Activated T-cell treated with anti-CD3 and anti-CD28 coated beads, Interleukin-2, amount 50 U/mL, for 24 hours (primary cell): ENCODE data around the gene TNN.
"Not testable (repeated sequence)": the region's sequence is repeated elsewhere in the genome, so short reads cannot be mapped to it uniquely, and the experiment has no call there.

Experiments used
- DNase-seq: peaks from one replicate; pipeline ENCODE4 v3.0.0-alpha.2; 2020
- H3K27ac Mint-ChIP-seq: 2 replicates; pipeline ENCODE4 v1.8.0; 2020; ENCODE audit warnings: mild to moderate bottlenecking, mixed read lengths
- H3K27me3 Mint-ChIP-seq: 2 replicates; pipeline ENCODE4 v1.8.0; 2020; ENCODE audit warnings: mixed read lengths
- H3K36me3 Mint-ChIP-seq: 2 replicates; pipeline ENCODE4 v1.8.0; 2020; ENCODE audit warnings: low read depth, mixed read lengths
- H3K4me1 Mint-ChIP-seq: 2 replicates; pipeline ENCODE4 v1.8.0; 2020; ENCODE audit warnings: low read depth, mixed read lengths
- H3K4me3 Mint-ChIP-seq: 2 replicates; pipeline ENCODE4 v1.8.0; 2020; ENCODE audit warnings: mild to moderate bottlenecking, moderate library complexity, mixed read lengths
- H3K9me3 Mint-ChIP-seq: 2 replicates; pipeline ENCODE4 v1.8.0; 2020; ENCODE audit warnings: mixed read lengths

TNN gene

GRCh38 chr1:175067362-175068106, at the start of gene TNN:
Gene TNN, plus strand, starts transcription at chr1:175067833. Its CDS starts 9,586 bp downstream, at chr1:175077419.
- DNase-seq, result no peak
- Mint-ChIP-seq H3K4me3 (no peak within 1 kb of the TSS), H3K36me3 (no peaks in the 10 kb centered on the region), H3K4me1 (peaks cover 8% of the 10 kb centered on the region), H3K27me3 (peaks cover 11% of the 10 kb centered on the region), H3K27ac (no peak within 1 kb of the TSS), H3K9me3 (no peaks in the 10 kb centered on the region)

GRCh38 chr1:175019524-175019923, 48.1 kb upstream of the TNN start:
- peaks cover 37% of the 10 kb centered on the region for H3K4me1 Mint-ChIP-seq
- H3K27ac Mint-ChIP-seq, result peak overlapping the region; percentile 50
- no peak for DNase-seq

GRCh38 chr1:175023043-175023921, 44.4 kb upstream of the TNN start, which contains the start of gene MRPS14:
Gene MRPS14, minus strand, starts transcription at chr1:175023425. Its CDS starts 17 bp downstream, at chr1:175023408.
- H3K4me1 Mint-ChIP-seq, result peaks cover 31% of the 10 kb centered on the region
- peak within 1 kb of the TSS; percentile 94 for H3K27ac Mint-ChIP-seq
- H3K9me3 Mint-ChIP-seq, result peaks cover 4% of the 10 kb centered on the region
- peaks cover 31% of the 10 kb centered on the region for H3K36me3 Mint-ChIP-seq
- peak within 1 kb of the TSS; percentile 85 for H3K4me3 Mint-ChIP-seq
- peak; percentile 99 for DNase-seq
- H3K27me3 Mint-ChIP-seq, result no peaks in the 10 kb centered on the region

More at GRCh38 chr1:175019524-175019923, 48.1 kb upstream of the TNN start:
- peaks cover under 1% of the 10 kb centered on the region for H3K9me3 Mint-ChIP-seq
- H3K4me3 Mint-ChIP-seq, result no peak overlapping the region
- H3K36me3 Mint-ChIP-seq, result peaks cover 69% of the 10 kb centered on the region
- H3K27me3 Mint-ChIP-seq, result no peaks in the 10 kb centered on the region

- not testable (repeated sequence) for H3K9me3 Mint-ChIP-seq, DNase-seq, H3K27me3 Mint-ChIP-seq
- Mint-ChIP-seq H3K36me3 (peaks cover 28% of the 10 kb centered on the region), H3K4me3 (peak overlapping the region; percentile 85), H3K27ac (peak overlapping the region; percentile 94), H3K4me1 (peaks cover 30% of the 10 kb centered on the region)
Measured at GRCh38 chr1:175023922-175024242, 43.8 kb upstream of the TNN start.

- H3K27ac Mint-ChIP-seq, result peak overlapping the region; percentile 3
- H3K27me3 Mint-ChIP-seq, result no peaks in the 10 kb centered on the region
- H3K4me1 Mint-ChIP-seq, result peaks cover 35% of the 10 kb centered on the region
- H3K4me3 Mint-ChIP-seq, result peak overlapping the region; percentile 85
- H3K9me3 Mint-ChIP-seq, result peaks cover 4% of the 10 kb centered on the region
- no peak for DNase-seq
- peaks cover 24% of the 10 kb centered on the region for H3K36me3 Mint-ChIP-seq
Measured at GRCh38 chr1:175024773-175025172, 42.9 kb upstream of the TNN start.

- no peaks in the 10 kb centered on the region for H3K36me3 Mint-ChIP-seq
- peaks cover 10% of the 10 kb centered on the region for H3K4me1 Mint-ChIP-seq
- H3K4me3 Mint-ChIP-seq, result no peak overlapping the region
Measured at GRCh38 chr1:175033953-175034352, 33.7 kb upstream of the TNN start.

GRCh38 chr1:175034775-175035174, 32.9 kb upstream of the TNN start:
- Mint-ChIP-seq H3K27ac (no peak overlapping the region), H3K4me3 (no peak overlapping the region), H3K4me1 (peaks cover 2% of the 10 kb centered on the region), H3K9me3 (no peaks in the 10 kb centered on the region), H3K27me3 (no peaks in the 10 kb centered on the region), H3K36me3 (no peaks in the 10 kb centered on the region)
- no peak for DNase-seq

More at GRCh38 chr1:175033953-175034352, 33.7 kb upstream of the TNN start:
- Mint-ChIP-seq H3K27ac (no peak overlapping the region), H3K27me3 (no peaks in the 10 kb centered on the region), H3K9me3 (no peaks in the 10 kb centered on the region)
- DNase-seq, result no peak

- Mint-ChIP-seq H3K27me3 (no peaks in the 10 kb centered on the region), H3K4me3 (no peak overlapping the region), H3K9me3 (no peaks in the 10 kb centered on the region), H3K27ac (no peak overlapping the region), H3K36me3 (no peaks in the 10 kb centered on the region), H3K4me1 (no peaks in the 10 kb centered on the region)
- DNase-seq, result no peak
Measured at GRCh38 chr1:175035865-175036264, 31.8 kb upstream of the TNN start.

GRCh38 chr1:175036476-175036875, 31.2 kb upstream of the TNN start:
- Mint-ChIP-seq H3K36me3 (no peaks in the 10 kb centered on the region), H3K4me1 (no peaks in the 10 kb centered on the region), H3K27me3 (no peaks in the 10 kb centered on the region), H3K9me3 (no peaks in the 10 kb centered on the region), H3K27ac (no peak overlapping the region), H3K4me3 (no peak overlapping the region)
- no peak for DNase-seq

GRCh38 chr1:175037416-175037815, 30.2 kb upstream of the TNN start:
- Mint-ChIP-seq H3K27me3 (no peaks in the 10 kb centered on the region), H3K4me3 (no peak overlapping the region), H3K36me3 (no peaks in the 10 kb centered on the region), H3K9me3 (no peaks in the 10 kb centered on the region), H3K4me1 (no peaks in the 10 kb centered on the region), H3K27ac (no peak overlapping the region)
- no peak for DNase-seq

- no peaks in the 10 kb centered on the region for H3K36me3 Mint-ChIP-seq
- H3K27me3 Mint-ChIP-seq, result no peaks in the 10 kb centered on the region
- no peak overlapping the region for H3K27ac Mint-ChIP-seq
- H3K4me1 Mint-ChIP-seq, result no peaks in the 10 kb centered on the region
- H3K4me3 Mint-ChIP-seq, result no peak overlapping the region
- DNase-seq, result no peak
- H3K9me3 Mint-ChIP-seq, result no peaks in the 10 kb centered on the region
Measured at GRCh38 chr1:175040324-175040879, 27.2 kb upstream of the TNN start.

GRCh38 chr1:175042650-175043049, 25.0 kb upstream of the TNN start:
- H3K27ac Mint-ChIP-seq, result no peak overlapping the region
- no peak for DNase-seq
- H3K4me3 Mint-ChIP-seq, result no peak overlapping the region
- no peaks in the 10 kb centered on the region for H3K9me3 Mint-ChIP-seq
- H3K27me3 Mint-ChIP-seq, result peaks cover 5% of the 10 kb centered on the region
- no peaks in the 10 kb centered on the region for H3K36me3 Mint-ChIP-seq
- no peaks in the 10 kb centered on the region for H3K4me1 Mint-ChIP-seq

- Mint-ChIP-seq H3K36me3 (no peaks in the 10 kb centered on the region), H3K27ac (no peak overlapping the region), H3K4me1 (no peaks in the 10 kb centered on the region), H3K4me3 (no peak overlapping the region), H3K9me3 (no peaks in the 10 kb centered on the region), H3K27me3 (peaks cover 15% of the 10 kb centered on the region)
- no peak for DNase-seq
Measured at GRCh38 chr1:175043824-175044223, 23.8 kb upstream of the TNN start.

GRCh38 chr1:175044591-175044990, 23.0 kb upstream of the TNN start:
- peaks cover 22% of the 10 kb centered on the region for H3K27me3 Mint-ChIP-seq
- not testable (repeated sequence) for H3K4me1 Mint-ChIP-seq, H3K4me3 Mint-ChIP-seq, H3K36me3 Mint-ChIP-seq, H3K9me3 Mint-ChIP-seq, H3K27ac Mint-ChIP-seq, DNase-seq

- no peak overlapping the region for H3K4me3 Mint-ChIP-seq
- no peaks in the 10 kb centered on the region for H3K36me3 Mint-ChIP-seq
- no peak overlapping the region for H3K27ac Mint-ChIP-seq
- peaks cover 25% of the 10 kb centered on the region for H3K27me3 Mint-ChIP-seq
- no peaks in the 10 kb centered on the region for H3K9me3 Mint-ChIP-seq
- DNase-seq, result no peak
- no peaks in the 10 kb centered on the region for H3K4me1 Mint-ChIP-seq
Measured at GRCh38 chr1:175045097-175045496, 22.5 kb upstream of the TNN start.
